B cell (primary cell): ENCODE results near the gene RASGEF1C. TPM values are rescaled to one million over a fixed set of nuclear protein-coding genes. Genes with fewer than 3 reads are reported as not detected.

Source experiments
- ATAC-seq: fragments of 200-7000 bp; cut with Tn5 transposase; one replicate; pipeline ENCODE4 v1.10.0; 2021; ENCODE audit warnings: low read depth, mild to moderate bottlenecking, moderate number of reproducible peaks, moderate library complexity
- CTCF ChIA-PET: fragments of 350-600 bp; sonication (Branson Sonifier 250); formaldehyde crosslinking; loops from one replicate; lab custom pipeline; 2021; ENCODE audit warnings: antibody characterized with exemption, inconsistent platforms; lab: Charles Lee
- POLR2A ChIA-PET: fragments of 350-600 bp; sonication (Branson Sonifier 250); formaldehyde crosslinking; loops from one replicate; lab custom pipeline; 2021; ENCODE audit warnings: antibody characterized with exemption; lab: Charles Lee
- DNase-seq: peaks from one replicate; pipeline ENCODE4 v3.0.0; 2013
- H2AFZ ChIP-seq: 2 replicates; pipeline ENCODE4 v1.6.1; 2012; ENCODE audit warnings: mild to moderate bottlenecking, low read depth, low read length; ENCODE audit not compliant: insufficient read depth, poor library complexity, severe bottlenecking
- H3K27ac ChIP-seq, 2 donors: 1 replicate in 1 of 2; 2 replicates in 1 of 2; pipeline ENCODE4 v1.5.1; 2012 to 2013; ENCODE audit warnings: low read length in 2 of 2, mild to moderate bottlenecking in 2 of 2, moderate library complexity in 1 of 2
- H3K27me3 ChIP-seq, 4 experiments: fragments of 200-600 bp in 1 of 4; sonication (generic) in 1 of 4; replicated peaks in 1 of 4; 1 replicate in 2 of 4; 2 replicates in 2 of 4; pipeline versions ENCODE4 v1.6.1 to v1.7.0; 2013 to 2016; ENCODE audit warnings: low read length in 3 of 4, mild to moderate bottlenecking in 2 of 4, mixed read lengths in 1 of 4, moderate library complexity in 1 of 4; ENCODE audit not compliant: insufficient read depth in 4 of 4, control insufficient read depth in 3 of 4; ENCODE audit errors: control extremely low read depth in 1 of 4
- H3K36me3 ChIP-seq, 2 experiments: replicated peaks in 1 of 2; 1 replicate in 1 of 2; 2 replicates in 1 of 2; pipeline versions ENCODE4 v1.6.1 to v1.7.1; 2013; ENCODE audit warnings: low read length in 1 of 2; ENCODE audit not compliant: insufficient read depth in 2 of 2, control insufficient read depth in 1 of 2; ENCODE audit errors: control extremely low read depth in 1 of 2, extremely low read depth in 1 of 2
- H3K4me1 ChIP-seq, 2 donors: fragments of 200-600 bp in 1 of 2; sonication (generic) in 1 of 2; 1 replicate in 1 of 2; 2 replicates in 1 of 2; pipeline versions ENCODE4 v1.5.1 to v1.6.1; 2013 to 2017; ENCODE audit warnings: low read length in 2 of 2; ENCODE audit not compliant: control insufficient read depth in 2 of 2, insufficient read depth in 2 of 2
- H3K4me2 ChIP-seq: replicated peaks from 2 replicates; pipeline ENCODE3; 2012; ENCODE audit warnings: mild to moderate bottlenecking, low read depth, low read length; ENCODE audit not compliant: poor library complexity, severe bottlenecking
- H3K4me3 ChIP-seq, 5 experiments: fragments of 200-600 bp in 1 of 5; sonication (generic) in 1 of 5; 1 replicate in 3 of 5; 2 replicates in 2 of 5; pipeline versions ENCODE4 v1.5.1 to v1.7.0; 2011 to 2016; ENCODE audit warnings: low read length in 4 of 5, mild to moderate bottlenecking in 4 of 5, low read depth in 2 of 5, control low read depth in 1 of 5, moderate library complexity in 1 of 5; ENCODE audit not compliant: insufficient read depth in 1 of 5; ENCODE audit errors: control extremely low read depth in 1 of 5, extremely low read depth in 1 of 5
- H3K79me2 ChIP-seq: fragments of 200-600 bp; sonication (generic); one replicate; pipeline ENCODE4 v1.6.0; 2016; ENCODE audit warnings: low read length; ENCODE audit not compliant: control insufficient read depth, insufficient read depth
- H3K9ac ChIP-seq: fragments of 200-600 bp; sonication (generic); 2 replicates; pipeline ENCODE4 v1.6.1; 2017; ENCODE audit warnings: mild to moderate bottlenecking, low read length, moderate library complexity
- H3K9me3 ChIP-seq, 3 donors: one replicate each; pipeline versions ENCODE4 v1.6.1 to v1.7.1; 2013; ENCODE audit warnings: low read length in 2 of 3; ENCODE audit not compliant: control insufficient read depth in 2 of 3, insufficient read depth in 1 of 3; ENCODE audit errors: control extremely low read depth in 1 of 3
- H4K20me1 ChIP-seq: 2 replicates; pipeline ENCODE4 v1.6.0; 2012; ENCODE audit warnings: mild to moderate bottlenecking, low read length; ENCODE audit not compliant: insufficient read depth, control insufficient read depth, poor library complexity, severe bottlenecking
- H3K27ac Mint-ChIP-seq: one replicate; pipeline ENCODE4 v1.8.0; 2021; ENCODE audit warnings: mixed read lengths
- H3K27me3 Mint-ChIP-seq: one replicate; pipeline ENCODE4 v1.8.0; 2021; ENCODE audit warnings: mixed read lengths
- H3K4me1 Mint-ChIP-seq: one replicate; pipeline ENCODE4 v1.8.0; 2021; ENCODE audit warnings: mixed read lengths
- H3K4me3 Mint-ChIP-seq: one replicate; pipeline ENCODE4 v1.8.0; 2021; ENCODE audit warnings: mixed read lengths
- H3K9me3 Mint-ChIP-seq: one replicate; pipeline ENCODE4 v1.8.0; 2022; ENCODE audit warnings: mixed read lengths; ENCODE audit not compliant: insufficient read depth
- CTCF ChIP-seq: fragments of 200-600 bp; IDR thresholded peaks from one replicate; pipeline ENCODE4 v1.8.0; 2022; ENCODE audit warnings: antibody characterized with exemption, mild to moderate bottlenecking
- EZH2 ChIP-seq: IDR thresholded peaks from 2 replicates; pipeline ENCODE4 v1.6.1; 2012; ENCODE audit warnings: borderline replicate concordance, low read depth, mild to moderate bottlenecking, moderate library complexity, low read length; ENCODE audit not compliant: insufficient read depth, poor library complexity, severe bottlenecking
- WGBS: methylation state at CpG from one replicate; pipeline ENCODE4 v1.1.5; 2013; ENCODE audit warnings: missing lambda C conversion rate; ENCODE audit not compliant: insufficient coverage; 5-methylcytosine and 5-hydroxymethylcytosine counted together
- intact Hi-C: fragments of 100-400 bp; cut with micrococcal nuclease; formaldehyde crosslinking; loops from one replicate; pipeline ENCODE4 v1.10.0; 2022
- polyA plus RNA-seq: library from polyadenylated mRNA; depleted of rRNA; stranded (reverse); fragments of >200 nt; gene quantifications from 2 replicates; pipeline ENCODE4 v1.2.3, GENCODE V29; 2012
- total RNA-seq, 2 donors: library from RNA; stranded (reverse); fragments of 120-200 nt in 1 of 2; gene quantifications; 1 replicate in 1 of 2; 2 replicates in 1 of 2; pipeline versions ENCODE4 v1.2.3 to v1.2.4, GENCODE V29; 2013 to 2022

The RASGEF1C gene
- total and polyA plus RNA-seq, 2 donors (not counting 1 experiment from before 2014, with no cell fraction given), result not detected

GRCh38 chr5:180251887-180252286 lies 42.9 kb upstream of the RASGEF1C start:
- H3K79me2 ChIP-seq, result no peaks in the 10 kb centered on the region
- no peaks in the 10 kb centered on the region for H3K4me1 Mint-ChIP-seq
- POLR2A ChIA-PET, result no interaction called here
- H3K4me2 ChIP-seq, result no peak overlapping the region
- peaks cover 0 to 39% of the 10 kb centered on the region in 2 experiments for H3K36me3 ChIP-seq
- CTCF ChIA-PET, result no interaction called here
- no peak overlapping the region for H3K4me3 Mint-ChIP-seq
- no peaks in the 10 kb centered on the region for H3K27me3 ChIP-seq
- peaks cover 1 to 98% (median 65%) of the 10 kb centered on the region in 3 donors for H3K9me3 ChIP-seq
- H3K4me1 ChIP-seq, result no peaks in the 10 kb centered on the region
- H3K27ac Mint-ChIP-seq, result no peak overlapping the region
- DNase-seq (no peak), ATAC-seq (no peak)
- H3K27me3 Mint-ChIP-seq, result no peaks in the 10 kb centered on the region
- H3K27ac ChIP-seq, result no peak overlapping the region
- peaks cover 17% of the 10 kb centered on the region for H3K9me3 Mint-ChIP-seq
- H4K20me1 ChIP-seq, result no peaks in the 10 kb centered on the region
- no peak for TF ChIP-seq CTCF
- no peak for TF ChIP-seq EZH2
- 94% methylated on average over 5 of the region's 7 CpGs for WGBS
- H2AFZ ChIP-seq, result no peak overlapping the region
- no peak overlapping the region for H3K9ac ChIP-seq
- no peak overlapping the region for H3K4me3 ChIP-seq
- intact Hi-C loops, result no loop called here

GRCh38 chr5:180251141-180251540 lies 42.1 kb upstream of the RASGEF1C start:
- POLR2A ChIA-PET, result no interaction called here
- Histone ChIP-seq H3K27ac (no peak overlapping the region), H3K4me2 (no peak overlapping the region), H3K9ac (no peak overlapping the region), H3K4me3 (no peak overlapping the region), H3K36me3 (peaks cover 0 to 41% of the 10 kb centered on the region in 2 experiments), H3K27me3 (no peaks in the 10 kb centered on the region), H3K9me3 (peaks cover 1 to 90% (median 58%) of the 10 kb centered on the region in 3 donors), H3K4me1 (no peaks in the 10 kb centered on the region), H4K20me1 (no peaks in the 10 kb centered on the region), H2AFZ (no peak overlapping the region), H3K79me2 (no peaks in the 10 kb centered on the region)
- Mint-ChIP-seq H3K4me1 (no peaks in the 10 kb centered on the region), H3K27ac (no peak overlapping the region), H3K9me3 (peaks cover 18% of the 10 kb centered on the region), H3K4me3 (no peak overlapping the region), H3K27me3 (no peaks in the 10 kb centered on the region)
- CTCF ChIA-PET, result no interaction called here
- ATAC-seq, result no peak
- intact Hi-C loops, result no loop called here
- no peak for DNase-seq
- no peak for TF ChIP-seq CTCF
- no peak for TF ChIP-seq EZH2
- WGBS, result 95% methylated on average over 7 of the region's 9 CpGs
